ENCODE measurements around the gene TEAD4.

Gene TEAD4

DNA sequence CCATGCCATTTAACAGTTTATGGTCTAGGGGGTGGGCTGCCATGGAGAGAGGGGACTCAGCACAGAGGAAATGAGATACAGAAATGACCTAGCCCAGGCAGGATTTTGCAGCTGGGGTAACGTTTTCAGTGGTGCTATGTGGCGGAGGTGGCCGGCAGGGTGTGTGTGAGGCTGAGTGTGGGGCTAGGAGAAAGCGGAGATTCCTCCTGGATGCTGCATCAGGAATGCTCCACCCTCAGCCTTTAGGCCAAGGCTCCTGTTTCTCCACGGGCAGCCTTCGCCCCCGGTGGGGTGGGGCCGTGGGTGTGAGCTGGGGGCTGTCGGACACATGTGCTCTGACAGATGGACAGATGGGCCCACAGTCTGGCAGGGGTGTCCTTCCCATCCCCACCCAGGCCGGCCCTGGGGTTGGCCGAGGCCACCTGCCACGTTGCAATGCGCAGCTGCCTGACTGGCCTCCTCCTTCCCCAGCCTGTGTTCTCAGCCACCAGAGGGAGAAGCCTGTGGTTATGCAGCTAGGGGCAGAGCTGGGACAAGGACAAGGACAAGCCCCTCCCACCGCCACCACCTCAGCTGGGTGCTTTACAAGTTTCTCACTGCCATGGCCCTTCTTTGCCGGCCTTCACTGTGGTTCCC is 44.3 kb downstream of the TEAD4 start:
- DNase-seq: no peak

DNA sequence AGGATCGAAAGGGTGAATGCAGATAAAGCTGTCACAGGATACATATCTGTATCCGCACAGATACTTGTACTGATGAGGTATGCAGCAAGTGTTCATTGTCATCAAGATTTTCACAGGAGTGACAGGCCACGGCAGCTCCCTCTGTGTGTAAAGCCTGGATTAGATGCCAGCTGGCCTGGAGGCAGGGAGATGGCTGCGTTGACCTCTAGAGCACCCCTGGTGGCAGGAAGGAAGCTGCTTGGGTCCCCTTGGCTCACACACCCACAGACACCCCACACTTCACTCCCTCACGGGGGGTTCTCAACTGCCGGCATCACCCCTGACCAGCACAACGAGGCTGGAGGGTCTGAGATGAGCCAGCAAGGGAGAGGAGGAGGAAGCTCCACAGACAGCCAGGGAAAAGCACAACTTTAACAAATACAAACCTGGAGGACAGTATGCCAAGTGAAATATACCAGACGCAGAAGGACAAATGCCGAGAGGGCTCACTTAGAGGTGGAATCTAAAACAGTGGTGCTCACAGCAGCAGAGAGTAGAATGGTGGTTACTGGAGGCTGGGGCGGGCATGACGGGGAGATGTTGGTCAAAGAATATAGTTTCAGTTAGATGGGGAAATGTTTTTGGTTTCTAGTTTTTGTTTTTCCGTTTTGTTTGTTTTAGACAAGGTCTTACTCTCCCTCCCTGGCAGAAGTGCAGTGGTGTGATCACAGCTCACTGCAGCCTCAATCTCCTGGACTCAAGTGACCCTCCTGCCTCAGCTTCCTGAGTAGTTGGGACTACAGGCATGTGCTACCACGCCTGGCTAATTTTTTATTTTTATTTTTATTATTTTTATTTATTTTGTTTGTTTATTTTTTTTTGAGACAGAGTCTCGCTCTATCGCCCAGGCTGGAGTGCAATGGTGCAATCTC is 45.7 kb downstream of the TEAD4 start:
- DNase-seq: no peak

DNA sequence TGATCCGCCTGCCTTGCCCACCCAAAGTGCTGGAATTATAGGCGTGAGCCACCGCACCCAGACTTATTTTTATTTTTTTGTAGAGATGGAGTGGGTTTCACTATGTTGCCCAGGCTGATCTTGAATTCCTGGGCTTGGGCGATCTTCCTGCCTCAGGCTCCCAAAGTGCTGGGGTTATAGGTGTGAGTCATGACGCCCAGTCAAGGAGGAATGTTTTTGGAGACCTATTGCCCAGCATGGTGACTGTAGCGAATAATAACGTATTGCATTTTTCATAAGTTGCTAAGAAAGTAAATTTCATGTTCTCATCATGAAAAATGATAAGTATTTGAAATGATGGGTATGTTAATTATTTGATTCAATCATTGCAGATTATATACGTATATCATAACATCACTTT is 46.5 kb downstream of the TEAD4 start:
- no peak for DNase-seq

DNA sequence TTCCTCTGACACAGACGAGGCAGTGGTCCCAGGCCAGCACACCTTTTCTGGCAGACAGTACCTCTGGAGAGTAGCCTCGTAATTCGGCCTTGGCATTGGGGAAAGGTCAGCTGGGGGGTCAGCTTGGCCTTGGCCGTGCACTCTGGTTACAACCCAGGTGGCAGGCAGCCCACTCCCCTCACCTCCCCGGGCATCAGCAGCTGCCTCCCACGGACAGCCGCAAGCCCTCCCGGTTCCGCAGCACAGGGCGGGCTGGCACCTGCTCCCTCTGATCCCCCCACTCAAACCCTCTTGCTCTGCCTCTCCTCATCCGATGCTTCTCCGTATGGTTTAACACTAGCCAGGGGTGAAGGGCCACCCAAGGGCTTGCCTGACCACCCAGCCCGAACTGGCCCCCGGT is 50.6 kb downstream of the TEAD4 start:
- no peak for DNase-seq

DNA sequence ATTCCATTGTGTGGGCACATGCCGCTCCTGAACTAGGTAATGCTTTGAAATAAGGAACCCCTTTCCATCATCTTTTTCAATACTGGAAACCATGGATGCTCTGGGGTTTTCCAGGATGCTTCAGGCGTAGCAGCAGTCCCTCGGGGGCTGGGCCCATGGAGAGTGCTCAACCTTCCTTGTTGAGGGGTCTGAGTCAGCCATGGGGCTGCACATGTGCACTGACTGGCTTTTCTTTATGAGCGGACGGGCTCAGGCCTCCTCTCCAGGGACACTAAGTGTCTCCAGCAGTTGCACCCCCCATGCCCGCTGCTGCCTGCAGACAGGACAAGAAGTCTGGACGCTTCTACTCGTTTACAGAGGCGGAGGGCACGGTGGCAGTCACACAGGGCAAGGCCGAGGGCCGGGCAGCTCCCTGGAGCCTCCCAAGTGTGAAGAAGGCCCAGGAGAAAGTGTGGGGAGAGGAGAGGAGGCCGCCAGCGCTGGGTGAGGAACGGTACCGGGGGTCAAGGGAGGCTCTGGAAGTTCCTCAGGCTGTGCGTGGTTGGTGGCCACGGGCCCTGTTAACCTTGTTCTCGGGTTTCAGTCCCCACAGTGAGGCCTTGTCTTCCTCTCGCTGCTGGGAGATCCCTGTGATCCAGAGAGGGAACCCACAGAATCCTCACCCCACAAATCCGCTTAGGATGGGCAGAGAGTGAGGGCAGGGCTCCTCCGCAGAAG is 51.2 kb downstream of the TEAD4 start:
- DNase-seq: no peak

DNA sequence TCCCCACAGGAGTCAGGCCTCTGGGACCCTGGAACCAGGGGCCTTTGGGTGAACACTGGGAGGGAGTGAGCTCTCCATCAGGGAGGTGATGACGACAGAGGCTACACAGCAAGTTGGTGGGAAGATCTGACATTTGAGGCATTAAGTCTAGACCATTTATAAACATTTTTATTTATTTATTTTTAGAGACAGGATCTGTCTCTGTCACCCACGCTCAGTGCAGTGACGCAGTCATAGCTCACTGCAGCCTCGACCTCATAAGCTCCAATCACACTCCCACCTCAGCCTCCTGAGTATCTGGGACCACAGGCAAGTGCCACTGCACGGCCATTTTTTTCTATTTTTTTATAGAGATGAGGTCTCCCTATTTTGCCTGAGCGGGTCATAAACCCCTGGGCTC is 53.6 kb downstream of the TEAD4 start:
- no peak for DNase-seq

DNA sequence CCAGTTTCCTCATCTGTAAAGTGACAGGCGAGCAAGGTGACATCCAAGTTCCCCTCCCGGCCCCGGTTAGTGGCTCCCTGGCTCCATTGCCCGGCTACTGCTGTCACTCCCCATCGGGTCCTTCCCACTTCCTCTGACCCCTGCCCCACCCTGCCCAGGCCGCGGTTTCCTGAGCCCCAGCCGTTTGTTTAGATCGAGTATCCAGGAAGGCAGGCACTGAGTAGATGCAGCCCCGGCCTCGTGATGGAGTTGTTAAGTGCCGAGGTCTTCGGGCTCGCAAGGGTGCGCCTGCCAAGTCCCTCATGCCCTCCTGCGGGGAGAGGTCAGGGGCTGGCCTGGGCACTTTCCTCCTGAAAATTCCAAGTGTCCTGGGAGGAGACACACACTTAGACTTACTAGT is 55.4 kb downstream of the TEAD4 start:
- no peak for DNase-seq

DNA sequence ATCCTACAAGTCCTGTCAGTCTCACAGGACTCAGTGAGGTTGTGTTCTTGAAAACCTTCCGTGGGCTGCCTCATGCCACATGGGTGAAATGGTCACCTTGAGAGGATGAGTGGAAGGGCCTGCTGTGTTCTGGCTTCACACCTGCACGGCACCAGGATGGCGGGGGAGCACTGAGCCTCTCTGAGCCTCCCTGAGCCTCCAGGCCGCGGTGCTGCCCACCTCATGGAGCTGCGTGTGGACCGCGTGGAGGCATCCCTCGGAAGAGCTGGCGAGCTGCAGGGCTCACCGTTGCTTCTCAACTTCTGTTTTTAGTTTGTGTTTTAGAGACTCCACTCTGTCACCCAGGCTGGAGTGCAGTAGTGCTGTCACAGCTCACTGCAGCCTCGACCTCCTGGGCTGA is 56.2 kb downstream of the TEAD4 start:
- DNase-seq: no peak

DNA sequence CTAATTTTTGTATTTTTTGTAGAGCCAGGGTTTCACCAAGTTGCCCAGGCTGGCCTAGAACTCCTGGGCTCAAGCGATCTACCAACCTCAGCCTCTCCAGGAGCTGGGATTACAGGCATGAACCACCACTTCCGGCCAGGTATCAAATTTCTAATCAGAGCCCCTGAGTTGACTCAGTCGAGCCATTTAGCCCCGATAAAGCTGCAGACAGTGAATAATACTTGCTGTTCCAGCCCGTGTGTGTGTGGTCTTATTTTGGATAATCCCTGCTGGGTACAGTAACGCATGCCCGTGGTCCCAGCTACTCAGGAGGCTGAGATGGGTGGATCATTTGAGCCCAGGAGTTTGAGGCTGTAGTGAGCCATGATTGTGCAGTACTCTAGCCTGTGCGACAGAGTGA is 57.0 kb downstream of the TEAD4 start:
- DNase-seq: no peak

DNA sequence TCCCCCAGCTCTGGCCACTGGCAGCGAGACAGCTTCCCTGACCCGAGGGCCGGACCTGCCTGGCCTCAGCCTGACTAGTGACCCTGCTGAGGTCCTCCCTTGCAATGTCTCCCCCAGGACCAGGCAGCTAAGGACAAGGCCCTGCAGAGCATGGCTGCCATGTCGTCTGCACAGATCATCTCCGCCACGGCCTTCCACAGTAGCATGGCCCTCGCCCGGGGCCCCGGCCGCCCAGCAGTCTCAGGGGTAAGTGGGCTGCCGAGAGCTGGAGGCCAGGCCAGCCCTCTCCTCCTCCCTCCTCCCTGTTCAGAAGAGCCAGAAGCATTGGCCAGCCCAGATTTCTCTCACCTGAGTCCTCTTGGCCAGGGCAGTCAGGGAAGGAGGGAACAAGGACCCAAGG is 58.1 kb downstream of the TEAD4 start:
- no peak for DNase-seq

DNA sequence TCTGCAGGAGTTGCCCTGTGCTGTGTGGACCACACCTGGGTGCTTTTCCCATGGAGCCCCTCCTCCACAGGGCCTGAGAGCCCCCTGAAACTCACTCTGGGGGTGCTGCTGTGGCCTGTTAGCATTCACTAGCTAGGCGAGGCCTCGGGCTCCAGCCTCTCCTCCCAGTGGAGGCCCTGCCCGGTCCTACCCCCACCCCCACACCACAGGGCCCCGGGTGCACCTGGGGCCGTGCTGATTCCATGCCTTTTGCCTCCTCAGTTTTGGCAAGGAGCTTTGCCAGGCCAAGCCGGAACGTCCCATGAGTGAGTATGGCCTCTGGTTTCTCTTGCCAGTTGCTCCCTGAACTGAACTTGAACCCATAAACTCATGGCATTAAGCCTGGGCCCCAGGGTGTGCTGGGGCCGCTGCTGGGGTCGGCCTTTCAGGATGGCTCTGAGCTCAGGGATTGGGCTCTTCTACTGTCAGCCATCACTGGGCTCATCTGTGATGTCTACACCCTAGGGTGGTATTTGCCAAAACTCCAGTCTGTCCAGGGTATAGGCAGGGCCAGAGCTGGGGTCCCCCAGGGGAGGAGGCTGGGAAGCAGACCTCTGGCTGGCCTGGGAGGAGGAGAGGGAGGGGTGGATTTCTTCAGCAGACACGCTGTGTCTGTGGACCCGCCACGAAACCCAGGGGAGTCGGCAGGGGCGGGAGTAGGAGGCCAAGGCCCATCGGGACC is 59.2 kb downstream of the TEAD4 start:
- no peak for DNase-seq

DNA sequence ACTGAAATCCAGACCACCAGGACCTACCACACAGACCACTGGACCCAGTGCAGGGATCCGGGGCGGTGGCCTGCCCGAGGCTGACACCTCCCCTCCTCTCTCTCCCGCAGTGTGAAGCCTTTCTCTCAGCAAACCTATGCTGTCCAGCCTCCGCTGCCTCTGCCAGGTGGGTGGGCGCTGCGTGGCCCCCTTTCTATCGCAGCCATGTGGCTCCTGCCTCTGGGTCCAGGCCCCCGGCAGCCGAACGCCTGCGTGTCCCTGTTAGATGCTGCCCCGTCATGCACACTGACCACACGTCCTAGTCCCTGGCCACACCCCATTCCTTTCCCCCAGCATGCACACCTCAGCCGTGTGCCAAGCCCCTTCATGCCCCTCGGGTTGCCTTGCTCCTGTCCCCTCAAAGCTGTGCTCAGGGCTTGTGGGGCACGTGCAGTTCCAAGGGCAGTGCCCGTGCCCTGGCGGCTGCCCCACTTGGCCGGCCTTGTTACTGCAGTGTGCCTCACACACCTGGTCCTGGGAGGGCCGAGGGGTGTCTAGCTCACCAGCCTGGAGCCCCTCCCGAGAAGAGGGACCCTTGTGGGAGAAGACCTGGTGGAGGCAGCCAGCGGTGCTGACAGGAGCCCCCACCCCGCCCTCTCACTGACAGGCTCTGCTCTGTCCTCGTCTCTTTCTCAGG is 59.9 kb downstream of the TEAD4 start:
- no peak for DNase-seq

DNA sequence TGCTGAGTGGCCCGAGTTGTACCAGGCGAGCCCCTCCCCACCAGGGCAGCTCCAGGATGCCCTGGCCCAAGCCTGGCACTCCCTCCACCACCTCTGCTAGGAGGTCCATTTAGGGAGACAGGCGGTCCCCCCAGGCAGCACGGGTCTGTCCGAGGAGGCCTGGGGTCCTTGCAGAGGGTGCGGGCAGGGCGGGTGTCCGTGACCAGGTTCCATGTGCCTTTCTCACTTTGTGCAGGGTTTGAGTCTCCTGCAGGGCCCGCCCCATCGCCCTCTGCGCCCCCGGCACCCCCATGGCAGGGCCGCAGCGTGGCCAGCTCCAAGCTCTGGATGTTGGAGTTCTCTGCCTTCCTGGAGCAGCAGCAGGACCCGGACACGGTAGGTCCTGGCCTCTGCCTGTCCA is 61.2 kb downstream of the TEAD4 start:
- no peak for DNase-seq

DNA sequence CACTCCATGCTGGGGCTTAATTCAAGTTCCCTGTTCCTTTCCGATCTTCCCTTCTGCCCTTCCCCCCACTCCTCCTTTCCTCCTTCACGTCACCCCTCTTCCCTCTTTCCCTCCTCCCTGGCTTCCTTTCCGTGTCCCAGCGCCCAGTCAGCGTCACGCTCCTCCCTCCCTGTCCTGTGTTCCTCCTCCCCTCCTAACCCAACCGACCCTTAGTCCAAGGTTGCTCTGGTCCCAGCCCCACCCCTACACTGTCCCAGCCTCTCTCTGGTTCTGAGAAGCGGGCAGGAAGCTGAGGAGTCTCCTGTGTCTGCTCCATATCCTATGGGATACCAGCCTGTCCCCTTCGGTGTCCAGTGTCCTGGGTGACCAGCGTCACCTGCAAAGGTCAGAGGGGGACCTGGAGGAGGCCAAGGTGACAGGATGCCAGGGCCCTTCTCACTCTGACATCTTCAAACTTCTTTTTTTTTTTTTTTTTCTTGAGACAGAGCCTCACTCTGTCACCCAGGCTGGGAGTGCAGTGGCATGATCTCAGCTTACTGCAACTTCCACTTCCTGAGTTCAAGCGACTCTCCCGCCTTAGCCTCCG is 61.7 kb downstream of the TEAD4 start:
- no peak for DNase-seq

DNA sequence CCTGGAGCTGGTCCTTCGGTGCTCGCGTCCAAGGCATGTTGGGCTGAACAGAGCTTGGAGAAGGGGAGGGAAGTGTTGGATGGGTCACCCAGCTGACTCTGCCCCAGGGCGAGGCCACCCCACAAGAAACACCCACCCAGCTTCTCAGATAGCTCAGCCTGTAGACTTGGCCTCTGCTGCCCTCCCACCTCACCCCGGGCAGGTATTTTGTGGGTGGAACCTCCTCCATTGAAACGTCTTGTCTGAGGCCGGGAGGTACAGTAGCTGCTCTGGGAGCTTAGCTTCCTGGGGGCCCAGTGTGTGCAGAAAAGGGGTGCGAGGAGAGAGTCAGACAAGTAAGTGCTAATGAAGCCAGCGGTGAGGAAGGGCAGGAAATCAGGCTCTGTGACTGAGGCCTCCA is 63.2 kb downstream of the TEAD4 start:
- DNase-seq: no peak

DNA sequence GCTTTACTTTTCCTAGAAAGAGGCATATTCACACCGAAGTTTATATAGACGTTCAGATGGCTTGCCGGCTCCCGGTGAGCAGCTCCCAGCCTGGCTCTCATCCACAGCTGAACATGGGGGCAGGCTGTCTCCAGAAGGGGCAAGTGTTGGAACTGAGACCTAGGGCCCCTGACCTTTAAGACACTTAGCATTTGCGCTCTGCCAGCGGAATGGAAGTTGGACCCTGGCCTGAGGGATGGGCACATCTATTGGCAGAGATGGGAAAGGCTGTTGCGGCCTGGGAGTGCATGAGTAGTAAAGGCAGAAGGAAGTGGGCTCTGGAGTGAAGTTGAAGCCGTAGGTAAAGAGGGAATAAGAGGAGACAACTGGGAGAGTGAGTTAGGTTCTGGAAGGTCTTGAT is 63.8 kb downstream of the TEAD4 start:
- no peak for DNase-seq

DNA sequence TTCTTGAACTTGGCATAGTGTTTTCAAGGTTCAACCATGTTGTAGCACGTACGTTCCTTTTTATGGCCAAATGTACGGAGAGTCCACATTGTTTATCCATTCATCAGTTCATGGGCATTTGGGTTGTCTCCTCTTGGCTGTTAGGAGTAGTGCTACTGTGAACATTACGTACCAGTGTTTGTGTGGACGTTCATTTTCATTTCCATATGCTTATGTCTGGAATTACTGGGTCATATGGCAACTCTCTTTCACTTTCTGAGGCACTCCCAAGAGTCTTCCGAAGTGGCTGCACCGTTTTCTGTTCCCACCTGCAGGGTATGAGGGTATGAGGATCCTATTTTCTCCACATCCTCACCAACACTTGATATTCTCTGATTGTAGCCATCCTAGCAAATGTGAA is 68.9 kb downstream of the TEAD4 start:
- no peak for DNase-seq

DNA sequence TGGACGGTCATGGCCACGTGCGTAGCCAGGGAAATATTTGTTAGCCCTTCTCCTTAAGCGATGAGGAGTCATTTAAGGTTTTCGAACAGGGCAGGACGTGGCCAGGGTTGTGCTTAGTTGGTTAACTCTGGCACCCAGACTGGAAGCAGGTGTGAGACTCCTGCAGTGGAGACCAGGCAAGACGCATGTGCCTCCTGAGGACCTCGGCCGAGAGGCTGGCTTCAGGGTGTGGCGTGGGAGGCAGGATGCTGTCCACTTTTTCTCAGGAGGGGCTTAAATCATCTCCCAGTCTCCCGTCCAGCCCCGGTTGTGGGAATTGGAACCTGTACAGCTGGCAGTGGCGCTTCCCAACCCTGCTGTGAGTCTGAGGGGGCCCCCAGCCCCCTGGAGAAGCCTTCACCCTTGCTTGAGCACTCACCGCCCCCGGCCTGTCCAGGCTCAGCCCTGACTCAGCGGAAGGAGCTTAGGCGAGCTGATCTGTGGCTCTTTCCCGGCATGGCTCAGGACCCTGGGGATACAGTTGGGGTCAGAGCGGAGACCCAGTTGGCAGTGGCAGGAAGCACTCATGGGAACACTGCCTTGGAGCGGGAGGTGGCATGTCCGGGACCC is 71.7 kb downstream of the TEAD4 start:
- no peak for DNase-seq

DNA sequence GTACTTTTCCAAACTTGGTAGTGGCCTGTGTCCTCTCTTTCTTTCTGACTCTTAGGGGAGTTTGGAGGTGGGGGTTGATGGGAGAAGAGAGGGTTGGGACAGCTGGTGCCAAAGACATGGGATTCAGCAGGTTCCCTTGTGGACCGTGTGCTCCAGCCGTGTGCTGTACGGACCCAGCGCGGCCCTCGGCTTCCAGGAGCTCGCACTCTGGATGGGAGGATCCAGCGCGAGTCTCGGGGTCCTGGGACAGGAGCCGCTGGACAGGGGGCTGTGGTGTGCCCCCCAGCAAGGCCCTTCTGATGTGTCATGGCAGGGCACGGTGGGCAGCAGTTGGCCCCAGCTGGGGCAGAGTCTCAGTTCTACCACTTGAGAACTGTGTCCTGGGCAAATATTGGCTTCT is 73.0 kb downstream of the TEAD4 start:
- no peak for DNase-seq

DNA sequence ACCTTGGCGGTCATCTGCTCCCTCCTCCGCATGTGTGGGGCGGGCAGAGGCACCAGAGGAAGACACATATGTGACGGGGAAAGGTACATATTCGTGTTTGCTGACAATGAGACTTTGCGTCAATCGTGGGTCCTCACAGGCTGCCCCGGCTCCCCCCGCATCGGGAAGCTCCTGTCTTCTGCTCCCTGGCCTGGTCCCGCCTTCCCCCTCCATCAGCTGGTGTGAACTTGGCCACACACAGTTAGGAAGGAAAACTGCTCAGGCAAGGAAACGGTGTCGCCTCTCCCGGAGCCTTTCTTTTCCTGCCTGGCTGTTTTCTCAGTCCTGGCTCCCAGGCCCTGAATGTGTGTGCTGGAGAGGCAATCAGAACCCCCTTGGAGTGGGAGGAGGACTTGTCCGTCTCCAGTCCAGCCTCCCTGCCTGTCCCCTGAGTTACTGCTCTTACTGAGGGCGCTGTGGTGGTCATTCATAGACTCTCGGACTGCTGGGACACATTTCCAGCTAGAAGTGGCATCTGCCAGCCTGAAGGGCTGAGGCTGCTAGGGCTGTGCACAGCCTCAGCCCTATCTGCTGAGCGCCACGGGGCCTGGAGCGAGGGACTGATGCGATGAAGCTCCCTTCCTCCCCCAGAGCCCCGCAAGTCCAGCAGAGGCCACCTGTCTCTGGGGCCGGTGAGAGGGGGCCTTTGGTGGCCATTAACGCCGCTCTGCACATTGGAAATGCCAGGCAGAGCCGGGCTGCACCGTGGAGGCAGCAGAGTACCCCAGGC is 73.8 kb downstream of the TEAD4 start:
- DNase-seq: no peak

DNA sequence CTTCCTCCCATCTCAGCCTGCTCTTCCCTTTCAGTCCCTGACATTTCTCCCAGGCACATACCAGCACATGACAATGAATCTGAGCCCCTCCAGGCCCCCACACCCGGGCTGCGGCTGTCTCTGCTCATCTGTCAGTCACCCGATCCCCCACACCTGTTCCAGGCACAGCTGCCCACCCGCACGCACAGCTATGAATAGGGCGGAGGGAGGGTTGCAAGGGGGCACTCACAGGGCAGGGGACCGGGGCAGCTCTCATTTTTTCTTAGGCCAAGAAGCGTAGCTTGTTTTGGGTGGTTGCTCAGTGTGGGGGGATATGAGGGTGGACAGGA is 74.3 kb downstream of the TEAD4 start:
- no peak for DNase-seq

All from CD4-positive, alpha-beta T cell treated with Interleukin-6 for 4 hours (primary cell).